Measurements from ENCODE around the gene CISTR.
"Not testable (repeated sequence)": the region's sequence is repeated elsewhere in the genome, so short reads cannot be mapped to it uniquely, and the experiment has no call there.

CISTR gene

DNA sequence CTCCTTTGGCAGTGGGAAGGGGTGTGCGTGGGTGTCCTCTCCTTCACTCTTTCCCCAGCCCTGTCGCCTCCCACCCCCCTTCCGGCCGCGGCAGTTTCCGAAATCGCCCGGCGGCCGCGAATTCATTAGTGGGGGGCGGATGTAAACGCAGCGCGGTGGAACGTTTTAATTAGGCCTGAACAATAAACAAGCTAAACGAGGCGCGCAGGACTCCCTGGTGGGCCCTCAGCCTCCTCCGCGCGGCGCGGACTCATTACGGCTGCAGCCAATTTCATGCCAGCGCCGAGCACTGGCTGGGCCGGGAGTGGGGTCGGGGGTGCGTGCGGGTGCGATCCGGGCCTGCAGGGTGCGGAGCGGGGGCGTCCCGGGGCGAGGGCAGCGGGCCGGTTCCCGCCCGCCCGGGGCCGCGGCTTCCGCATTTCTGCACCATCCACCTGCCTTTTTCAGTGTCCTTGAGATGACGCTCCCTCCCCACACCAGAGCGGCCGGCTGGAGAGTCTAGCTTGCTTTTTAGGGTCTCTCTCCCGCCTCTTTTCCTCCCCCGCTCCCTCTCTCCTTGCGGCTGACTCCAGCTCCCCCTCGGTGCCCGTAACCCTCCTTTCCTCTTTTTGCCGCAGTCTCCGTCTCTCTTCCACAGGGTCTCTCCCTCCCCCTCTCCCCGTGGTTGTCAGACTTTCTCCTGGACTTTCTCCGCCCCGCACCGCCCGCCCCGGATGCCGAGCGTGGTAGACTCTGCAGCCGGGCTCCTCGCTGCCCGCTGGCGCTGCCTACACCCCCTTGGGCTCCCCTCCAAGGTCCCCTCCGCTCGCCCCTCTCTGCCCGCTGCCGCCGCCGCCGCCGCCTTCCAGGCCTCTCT, at the start of gene CISTR:
TSS of gene CISTR (minus strand) at position 644 of the 856 bp plus-strand sequence.
- DNase-seq: no peak

DNA sequence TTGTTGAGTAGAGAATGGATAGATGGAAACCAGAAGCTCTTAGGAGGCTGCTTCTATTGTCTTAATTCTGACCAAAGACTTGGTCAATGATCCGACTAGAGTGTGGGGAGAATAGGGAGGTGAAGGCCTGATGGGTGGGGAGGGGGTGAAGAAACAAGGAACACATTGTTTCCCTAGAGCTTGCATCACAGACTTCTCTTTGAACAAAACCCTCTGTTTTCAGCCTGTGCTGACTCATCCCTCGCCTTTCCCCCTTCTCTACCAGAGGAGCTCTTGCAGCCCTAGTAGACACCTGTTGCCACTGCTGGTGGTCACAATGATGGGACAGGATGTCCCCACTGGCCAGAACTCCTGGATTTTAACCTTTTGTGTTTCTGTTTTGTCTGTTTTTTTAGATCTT, 46.8 kb upstream of the CISTR start:
- no peak for DNase-seq

DNA sequence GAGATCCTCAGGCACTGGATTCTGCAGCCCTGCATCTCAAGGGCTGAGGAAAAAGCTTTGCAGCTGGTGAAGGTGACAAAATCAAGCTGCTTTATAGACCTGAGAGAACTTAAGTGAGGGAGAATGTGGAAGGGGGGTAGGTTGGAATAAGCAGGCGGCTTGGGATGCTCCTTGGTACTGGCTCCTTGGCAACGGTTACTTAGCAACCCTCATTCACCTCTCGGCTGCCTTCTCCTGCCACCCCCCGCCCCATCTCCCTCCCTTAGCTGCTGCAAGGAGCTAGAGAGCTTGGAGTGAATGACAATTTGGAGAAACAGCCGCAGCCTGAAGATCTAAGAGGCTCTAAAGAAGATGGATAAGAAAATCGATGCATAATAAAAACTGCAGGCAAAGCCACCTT, 44.1 kb upstream of the CISTR start:
- DNase-seq: no peak

DNA sequence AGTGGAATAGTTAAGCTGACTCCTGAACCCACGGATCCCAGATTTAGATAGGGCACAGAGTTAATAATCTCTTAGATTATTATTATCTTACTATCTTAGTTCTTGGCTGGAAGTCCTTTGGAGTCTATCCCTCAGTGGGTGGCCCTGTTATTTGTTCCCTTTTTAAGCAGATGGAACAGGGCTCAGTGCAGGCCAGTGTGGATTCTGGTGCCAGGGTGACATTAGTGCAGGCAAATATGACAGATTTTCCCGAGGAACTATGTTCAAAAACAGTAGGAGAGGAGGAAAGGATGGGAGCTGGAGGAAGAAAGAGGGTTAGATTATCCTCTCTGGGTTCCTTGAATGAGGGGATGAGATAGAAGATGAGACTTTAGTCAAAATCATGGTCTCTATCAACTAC, 41.4 kb upstream of the CISTR start:
- no peak for DNase-seq

DNA sequence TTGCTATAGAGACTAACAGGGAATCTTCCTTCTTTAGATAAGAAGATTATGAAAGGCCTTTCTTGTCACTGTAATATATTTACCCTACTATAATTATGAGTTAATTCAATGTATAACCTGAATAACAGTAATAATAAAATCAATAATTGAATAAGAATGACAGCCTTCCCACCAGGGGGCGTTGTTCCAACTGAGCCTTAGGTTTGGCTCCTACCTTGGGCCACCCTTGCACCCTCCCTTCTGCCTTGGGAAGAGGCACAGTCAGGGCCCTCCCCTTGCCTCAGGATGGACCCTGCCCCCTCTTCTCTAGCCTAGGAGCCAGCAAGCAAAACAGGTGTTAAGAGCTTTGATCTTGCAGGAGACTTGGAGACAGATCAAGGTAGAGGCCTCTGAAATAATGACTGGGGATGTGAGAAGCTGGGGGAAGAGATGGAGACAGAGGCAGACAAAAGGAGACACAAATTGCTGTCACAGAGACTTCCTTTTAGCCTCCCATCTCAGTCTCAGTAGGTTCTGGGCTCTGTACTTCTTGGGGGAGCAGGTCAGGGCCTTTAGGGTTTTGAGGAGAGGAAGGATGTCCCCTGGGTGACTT, 40.1 kb upstream of the CISTR start:
- peak; percentile 9 for DNase-seq

DNA sequence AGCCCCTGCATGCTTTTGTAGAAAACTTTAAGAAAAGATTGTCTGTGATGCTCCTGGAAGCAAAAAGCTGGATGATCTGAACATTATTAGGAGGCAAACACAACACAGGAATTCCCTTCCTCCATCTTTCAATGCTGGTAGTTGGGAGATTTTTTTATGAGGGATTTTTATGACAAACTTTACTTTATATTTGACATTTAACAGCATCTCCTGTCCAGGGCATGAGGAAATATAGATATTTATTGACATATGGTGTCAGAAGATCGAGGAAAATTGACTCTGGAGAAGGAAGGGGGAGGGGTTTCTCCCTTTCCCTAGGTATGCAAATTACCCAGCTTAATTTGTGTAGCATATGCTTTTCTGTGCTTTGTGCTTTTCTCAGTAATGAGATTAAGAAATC, 37.8 kb upstream of the CISTR start:
- DNase-seq: no peak

DNA sequence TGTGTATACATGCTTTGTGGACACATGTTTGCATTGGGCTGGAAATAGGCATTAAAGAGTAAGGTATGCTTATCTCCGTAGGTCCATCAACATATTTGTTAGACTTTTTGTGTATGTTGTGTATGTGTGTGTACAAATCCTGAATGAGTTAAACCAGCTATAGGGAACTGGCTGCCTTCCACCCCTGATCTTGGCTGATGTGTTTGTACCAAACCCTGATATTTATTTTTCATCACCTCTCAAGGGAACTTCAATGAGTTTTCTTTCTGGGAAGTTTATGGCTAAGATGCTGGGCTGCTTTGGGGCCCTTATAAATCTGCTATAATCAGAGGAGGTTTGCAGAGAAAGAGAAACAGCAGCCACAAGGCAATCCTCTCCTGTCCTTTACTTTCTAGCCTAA, 37.1 kb upstream of the CISTR start:
- no peak for DNase-seq

DNA sequence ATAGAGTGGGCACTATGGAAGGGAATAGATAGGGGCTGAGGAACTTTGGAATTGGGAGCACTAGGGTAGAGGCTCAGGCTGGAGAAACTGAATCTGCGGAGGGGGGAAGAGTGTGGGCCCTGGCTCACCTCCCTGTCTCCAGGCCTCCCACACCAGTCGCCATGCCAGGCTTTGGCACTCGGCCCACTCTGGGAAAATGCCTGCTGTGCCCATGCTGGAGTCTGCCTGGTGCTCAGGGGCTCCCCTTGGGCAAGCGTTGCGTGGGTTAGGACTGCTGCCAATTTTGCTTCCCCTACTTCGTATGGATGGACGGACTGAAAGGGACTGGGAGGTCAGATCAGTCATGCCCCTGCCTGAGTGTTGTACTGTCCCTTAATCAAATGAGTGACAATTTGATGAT, 34.6 kb upstream of the CISTR start:
- no peak for DNase-seq

DNA sequence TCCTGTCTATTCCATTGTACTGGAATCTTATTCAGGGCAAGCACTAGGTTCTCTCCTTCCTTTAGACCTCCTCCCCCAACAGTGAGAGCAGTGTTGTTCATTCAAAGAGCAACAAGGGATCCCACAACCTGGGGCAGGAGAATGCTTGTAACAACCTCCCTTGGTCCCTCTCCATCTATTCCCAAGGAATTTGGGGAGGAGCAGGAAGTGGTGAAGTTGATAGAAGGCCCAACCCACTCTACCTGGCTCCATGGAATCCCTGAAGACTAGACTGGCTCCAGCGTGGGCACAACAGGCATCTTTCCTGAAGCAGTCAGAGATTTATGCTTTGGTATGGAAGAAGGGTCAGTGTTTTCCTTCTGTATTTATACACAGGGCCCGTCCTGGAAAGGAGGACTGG, 33.4 kb upstream of the CISTR start:
- no peak for DNase-seq

DNA sequence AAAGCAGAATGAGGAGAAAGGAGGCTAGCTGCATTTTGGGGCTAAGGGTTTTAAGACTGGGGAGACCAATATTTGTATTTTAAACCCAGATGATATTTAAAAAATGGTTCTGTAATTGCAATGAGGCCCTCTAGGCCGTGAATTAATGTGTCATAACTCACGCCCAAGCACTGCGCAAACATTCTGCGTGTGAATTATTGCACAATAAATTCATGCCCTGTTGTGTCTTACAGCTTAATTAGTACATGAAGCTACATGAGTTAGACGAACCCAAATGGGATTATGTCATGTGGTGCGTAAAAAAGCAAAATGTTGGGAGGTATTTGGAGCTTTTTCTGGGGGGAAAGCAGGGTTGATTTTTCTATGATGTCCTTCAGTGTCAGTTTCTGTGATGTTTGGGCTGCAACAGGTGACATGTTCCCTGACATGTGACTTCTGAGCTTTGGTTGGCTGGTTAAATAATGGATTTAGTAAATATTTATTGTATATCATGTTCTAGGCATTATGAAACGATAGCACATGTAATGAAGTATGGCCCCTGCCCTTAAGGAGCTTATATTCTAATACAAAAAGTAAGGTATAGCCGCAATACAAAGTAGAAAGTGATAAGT, 30.4 kb upstream of the CISTR start:
- no peak for DNase-seq

DNA sequence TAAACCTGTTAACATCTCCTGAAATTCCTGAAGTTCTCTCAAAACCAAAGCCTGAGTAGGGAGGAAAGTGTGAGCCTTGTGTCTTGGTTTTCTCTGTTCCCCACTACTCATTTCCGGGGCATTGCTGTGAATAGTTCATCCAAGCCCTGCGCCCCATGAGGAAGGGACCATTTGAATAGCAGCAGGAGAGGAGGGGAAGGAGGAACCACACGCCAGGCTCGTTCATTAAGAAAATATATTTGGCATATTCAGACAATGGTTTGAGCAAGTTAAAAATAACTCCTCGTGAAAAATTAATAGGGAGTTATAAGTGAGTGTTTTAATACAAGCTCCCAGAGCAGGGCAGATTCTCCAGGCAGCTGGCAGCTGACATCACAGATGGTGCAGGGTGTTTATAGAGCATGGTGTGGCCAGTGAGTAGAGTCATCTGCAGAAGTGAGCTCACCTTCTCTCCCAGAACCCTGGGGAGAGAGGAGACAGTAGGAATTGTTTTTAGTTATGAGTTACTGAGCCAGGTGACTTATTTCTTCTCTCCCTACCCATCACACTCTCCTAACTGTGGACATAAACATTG, 29.5 kb upstream of the CISTR start:
- no peak for DNase-seq

DNA sequence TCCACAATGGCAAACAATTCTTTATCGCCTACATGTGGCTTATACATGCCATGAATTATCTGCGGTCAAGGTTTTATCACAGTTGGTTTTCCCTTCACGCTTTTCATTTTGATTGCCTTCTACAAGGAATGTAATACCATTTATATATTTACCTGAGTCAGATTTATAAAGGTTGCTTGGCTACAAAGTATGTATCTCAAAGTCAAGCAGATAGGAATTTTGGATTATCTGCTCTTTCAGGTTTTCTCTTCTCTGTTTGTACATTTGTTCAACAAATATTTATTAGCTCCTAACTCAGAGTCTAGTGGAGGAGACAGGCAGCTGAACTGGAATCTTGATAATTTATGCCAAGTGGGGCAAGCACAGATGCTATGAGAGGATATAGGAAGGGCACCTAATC, 28.5 kb upstream of the CISTR start:
- DNase-seq: no peak

DNA sequence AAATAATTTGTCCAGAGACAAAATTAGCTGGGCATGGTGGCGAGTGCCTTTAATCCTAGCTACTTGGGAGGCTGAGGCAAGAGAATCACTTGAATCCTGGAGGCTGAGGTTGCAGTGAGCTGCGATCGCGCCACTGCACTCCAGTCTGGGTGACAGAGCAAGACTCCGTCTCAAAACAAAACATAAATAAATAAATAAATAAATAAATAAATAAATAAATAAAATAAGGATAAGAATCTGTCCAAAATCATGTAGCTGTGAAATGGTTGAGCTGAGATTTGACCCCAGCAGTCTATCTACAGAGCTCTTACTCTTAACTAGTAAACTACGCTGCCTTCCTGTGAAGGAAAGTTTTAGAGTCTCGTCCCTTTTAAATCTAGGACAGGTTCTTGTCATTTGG, 27.9 kb upstream of the CISTR start:
- not testable (repeated sequence) for DNase-seq

DNA sequence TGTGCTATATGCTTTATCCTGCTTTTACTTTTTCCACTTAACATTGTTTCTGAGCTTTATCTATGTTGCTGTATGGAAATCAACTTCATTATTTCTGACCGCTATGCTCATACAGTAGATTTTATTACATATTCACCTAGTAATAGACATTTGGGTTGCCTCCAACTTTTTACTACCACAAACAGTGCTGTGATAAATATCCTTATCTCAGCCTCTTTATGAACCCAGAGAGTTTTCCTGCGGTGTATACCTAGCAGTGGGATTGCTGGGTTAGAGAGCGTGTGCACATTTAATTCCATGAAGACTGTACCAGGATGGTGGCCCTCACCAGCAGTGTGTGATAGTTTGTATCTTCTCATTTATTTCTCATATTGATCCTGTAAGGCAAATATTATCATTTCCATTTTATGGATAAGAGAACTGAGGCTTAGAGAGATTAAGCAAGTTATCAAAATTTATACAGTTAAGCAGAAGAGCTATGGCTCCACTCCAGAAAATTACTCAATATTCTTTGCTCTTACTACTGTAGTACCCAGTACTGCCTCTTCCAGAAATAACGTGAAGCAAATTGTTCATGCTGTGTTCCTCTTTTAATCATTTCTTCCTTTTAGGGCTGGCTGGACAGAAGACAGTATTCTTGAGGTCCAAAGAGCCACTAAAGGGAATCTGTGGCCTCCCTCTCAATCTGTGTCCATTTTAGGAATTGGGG, 26.3 kb upstream of the CISTR start:
- DNase-seq: no peak

DNA sequence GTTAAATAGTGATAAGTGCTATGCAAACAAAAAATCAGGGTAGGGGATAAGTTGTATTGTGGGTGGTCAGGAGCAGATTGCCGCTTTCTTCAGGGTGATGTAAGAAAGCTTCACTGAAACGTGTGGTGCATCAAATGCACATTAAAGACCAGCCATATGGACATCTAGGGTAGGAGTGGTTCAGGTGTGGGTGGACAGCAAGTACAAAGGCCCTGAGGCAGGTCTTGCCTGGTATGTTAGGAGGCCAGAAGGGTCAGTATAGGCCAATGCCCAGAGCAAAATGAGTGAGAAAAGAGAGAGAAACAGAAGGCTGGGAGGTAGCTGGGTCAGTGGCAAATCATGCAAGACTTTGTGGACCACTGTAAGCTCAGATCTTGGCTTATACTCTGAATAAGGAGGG, 25.6 kb upstream of the CISTR start:
- no peak for DNase-seq

DNA sequence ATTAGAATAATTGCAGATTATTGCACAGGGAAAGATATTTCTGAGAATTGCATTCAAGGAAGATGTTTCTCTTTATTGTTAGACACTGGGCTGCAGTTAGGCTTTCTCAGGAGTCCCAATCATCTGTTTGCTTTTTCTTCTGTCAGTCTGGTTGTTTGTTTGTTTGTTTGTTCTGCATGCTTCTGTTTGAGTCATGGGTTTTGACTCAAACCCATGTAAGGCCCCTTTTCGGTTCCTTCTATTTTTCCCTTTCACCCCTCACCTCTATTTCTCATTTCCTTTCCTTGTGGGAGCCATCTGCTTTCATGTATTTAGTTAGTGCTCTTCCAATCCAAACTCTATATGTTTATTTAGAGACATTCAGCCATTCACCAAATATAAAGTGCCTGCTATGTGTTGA, 25.1 kb upstream of the CISTR start:
- no peak for DNase-seq

DNA sequence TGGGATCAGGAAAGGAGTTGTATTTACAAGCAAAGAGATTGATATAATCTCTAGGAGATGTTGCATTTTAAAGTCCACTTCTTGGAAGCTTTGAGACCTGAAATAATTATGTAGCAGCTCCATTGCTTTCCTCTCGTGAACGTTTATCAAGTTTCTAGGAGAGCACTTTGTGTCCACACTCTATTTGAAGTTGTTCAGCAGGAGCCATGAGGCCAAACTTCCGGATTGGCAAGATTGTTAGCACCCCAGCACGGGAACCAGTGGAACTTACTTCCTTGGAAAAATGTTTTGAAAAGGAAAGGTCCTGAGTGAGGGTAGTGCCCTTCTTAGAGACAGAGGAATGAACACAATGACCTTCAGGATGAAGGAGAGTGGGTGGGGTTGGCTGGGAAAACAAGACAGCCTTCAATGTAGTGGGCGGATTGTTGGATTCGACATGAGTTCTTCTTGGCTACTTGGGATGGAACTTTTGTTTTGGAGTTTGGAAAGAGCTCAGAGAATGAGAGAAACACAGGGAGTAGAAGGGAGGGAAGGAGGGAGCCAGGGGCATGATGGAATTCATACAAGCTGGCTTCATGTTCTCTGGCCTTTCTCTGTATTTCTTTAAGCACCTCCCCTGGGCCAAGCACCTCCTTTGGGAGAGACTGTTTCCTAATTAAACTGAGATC, 23.8 kb upstream of the CISTR start:
- no peak for DNase-seq

DNA sequence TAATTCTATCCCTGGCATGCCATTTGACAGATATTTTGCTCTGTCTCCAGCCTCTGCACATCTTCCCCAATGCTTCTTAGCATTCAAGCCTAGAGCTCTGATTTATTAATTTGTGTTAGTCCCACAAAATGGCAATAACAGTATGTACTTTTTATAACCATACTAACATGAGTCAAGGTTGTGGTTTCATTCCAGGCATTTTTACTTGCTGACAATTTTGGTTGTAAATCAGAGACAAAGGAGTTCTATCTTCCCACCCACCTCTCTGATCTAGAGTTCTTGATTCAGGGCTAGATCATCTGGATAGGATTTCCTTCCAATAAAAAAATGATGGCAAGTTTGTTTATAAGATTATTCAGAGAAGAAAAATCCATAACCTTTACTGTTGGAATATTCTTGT, 18.5 kb upstream of the CISTR start:
- no peak for DNase-seq

DNA sequence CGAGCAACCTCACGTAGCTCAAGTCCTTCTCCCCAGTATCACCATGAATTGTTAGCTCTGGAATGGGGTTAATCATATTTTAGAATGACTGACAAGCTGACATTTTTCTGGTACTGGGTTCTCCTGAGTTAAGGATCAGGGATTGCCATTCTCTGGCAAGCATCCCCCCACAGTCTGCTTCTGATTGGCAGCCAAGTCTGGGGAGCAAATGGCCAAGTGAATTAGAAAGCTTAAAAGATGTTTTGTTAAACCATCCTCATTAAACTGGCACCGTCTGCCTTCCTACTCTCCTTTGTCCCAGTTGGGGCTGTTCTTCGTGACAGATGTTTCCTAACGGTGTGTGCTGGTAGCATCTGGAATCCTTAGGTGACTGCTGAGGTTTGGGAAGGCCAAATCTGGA, 17.2 kb upstream of the CISTR start:
- DNase-seq: no peak

DNA sequence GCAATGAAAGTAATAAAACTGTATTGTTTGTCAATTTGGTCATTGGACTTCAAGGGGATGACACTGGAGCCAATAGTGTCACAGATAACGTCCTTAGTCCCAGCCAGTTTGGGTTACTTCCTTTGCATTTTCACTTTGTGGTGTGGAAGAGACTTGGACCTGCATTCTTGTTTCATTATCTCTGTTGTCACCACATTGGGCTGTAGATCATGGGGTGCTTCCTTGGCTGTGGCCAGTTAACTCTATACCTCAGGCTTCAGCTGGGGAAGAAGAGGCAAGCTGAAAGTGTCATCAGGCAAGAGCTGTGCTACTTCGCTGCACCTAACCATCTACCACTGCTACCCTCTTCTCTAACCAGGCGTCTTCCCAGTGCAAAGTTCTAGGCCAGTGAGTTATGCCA, 15.1 kb upstream of the CISTR start:
- DNase-seq: no peak

DNA sequence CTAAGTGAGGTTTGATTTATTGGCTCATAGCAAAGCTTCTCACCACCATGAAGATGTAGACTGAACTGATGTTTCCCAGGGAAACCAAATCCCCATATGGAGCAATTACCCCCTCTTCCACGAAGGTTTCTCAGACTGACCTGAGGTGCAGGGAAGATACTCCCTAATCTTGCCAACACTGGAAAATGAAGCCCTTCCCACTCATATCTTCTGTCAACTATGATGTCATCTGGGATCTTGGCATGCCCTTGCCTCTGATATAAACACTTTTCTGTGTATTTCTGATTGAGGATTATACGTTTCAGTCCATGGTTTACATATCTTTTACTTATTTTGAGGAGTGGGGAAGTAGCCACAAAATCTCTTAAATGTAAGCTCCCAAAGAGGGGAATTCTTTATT, 14.1 kb upstream of the CISTR start:
- DNase-seq: no peak

DNA sequence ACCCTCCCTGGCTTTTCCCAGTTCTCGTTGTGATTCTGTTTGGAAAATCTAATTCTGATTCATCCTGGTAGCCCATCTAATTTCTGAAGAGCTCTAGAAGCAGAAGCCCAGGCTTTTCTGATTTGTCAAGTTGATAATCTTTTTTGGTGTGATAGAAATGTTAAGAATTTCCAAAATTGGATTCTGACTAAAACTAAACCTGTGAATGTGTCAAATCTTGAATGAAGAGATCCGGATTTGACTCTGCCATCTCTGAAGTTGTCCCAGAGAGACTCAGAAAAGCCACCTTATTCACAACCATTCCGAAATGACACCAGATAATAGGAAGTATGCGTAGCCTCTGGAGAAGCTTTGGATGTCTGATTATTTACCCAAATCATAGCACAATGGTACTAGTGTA, 12.8 kb upstream of the CISTR start:
- no peak for DNase-seq

DNA sequence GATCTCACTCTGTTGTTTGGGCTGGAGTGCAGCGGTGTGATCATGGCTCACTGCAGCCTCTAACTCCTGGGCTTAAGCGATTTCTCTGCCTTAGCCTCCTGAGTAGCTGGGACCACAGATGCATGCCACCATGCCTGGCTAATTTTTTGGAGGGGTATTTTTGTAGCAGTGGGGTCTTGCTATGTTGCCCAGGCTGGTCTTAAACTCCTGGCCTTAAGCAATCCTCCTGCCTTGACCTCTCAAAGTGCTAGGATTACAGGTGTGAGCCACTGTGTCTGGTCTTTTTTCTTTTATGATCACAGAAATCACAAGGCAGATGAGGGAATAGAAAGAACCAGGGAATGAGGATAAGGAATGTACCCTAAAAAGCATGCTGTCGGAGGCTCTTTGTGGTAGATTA, 11.0 kb upstream of the CISTR start:
- DNase-seq: not testable (repeated sequence)

Data from activated CD4-positive, alpha-beta T cell treated with anti-CD3 and anti-CD28 coated beads for 1 hour (primary cell).